Measurements from ENCODE around the gene CYCS.

The CYCS gene

GRCh38 chr7:25143763-25144162 lies 18.7 kb upstream of the CYCS start:
- no peak overlapping the region for H3K4me3 ChIP-seq (ENCODE audit: control insufficient read depth, low read depth, low read length)
- TF ChIP-seq CTCF (conservative IDR thresholded peaks at IDR 0.05; ENCODE audit: control insufficient read depth, insufficient read depth, low read depth, low read length) = no peak
- DNase-seq (ENCODE audit: low read depth) = no peak

GRCh38 chr7:25139536-25139935 lies 14.5 kb upstream of the CYCS start:
- H3K4me3 ChIP-seq (ENCODE audit: control insufficient read depth, low read depth, low read length) = no peak overlapping the region
- no peak for TF ChIP-seq CTCF (conservative IDR thresholded peaks at IDR 0.05; ENCODE audit: control insufficient read depth, insufficient read depth, low read depth, low read length)
- DNase-seq (ENCODE audit: low read depth) = no peak

GRCh38 chr7:25134358-25135010 lies 9.4 kb upstream of the CYCS start:
- TF ChIP-seq CTCF (conservative IDR thresholded peaks at IDR 0.05; ENCODE audit: control insufficient read depth, insufficient read depth, low read depth, low read length) = no peak
- H3K4me3 ChIP-seq (ENCODE audit: control insufficient read depth, low read depth, low read length) = no peak overlapping the region
- DNase-seq (ENCODE audit: low read depth) = no peak

- no peak for DNase-seq (ENCODE audit: low read depth)
- TF ChIP-seq CTCF (conservative IDR thresholded peaks at IDR 0.05; ENCODE audit: control insufficient read depth, insufficient read depth, low read depth, low read length) = no peak
- H3K4me3 ChIP-seq (ENCODE audit: control insufficient read depth, low read depth, low read length) = no peak overlapping the region
Observed at GRCh38 chr7:25132430-25132829, 7.4 kb upstream of the CYCS start.

GRCh38 chr7:25126751-25127150 lies 1.7 kb upstream of the CYCS start:
- TF ChIP-seq CTCF (conservative IDR thresholded peaks at IDR 0.05; ENCODE audit: control insufficient read depth, insufficient read depth, low read depth, low read length) = no peak
- DNase-seq (ENCODE audit: low read depth) = no peak
- no peak overlapping the region for H3K4me3 ChIP-seq (ENCODE audit: control insufficient read depth, low read depth, low read length)

GRCh38 chr7:25124465-25125136 lies 459 bp downstream of the CYCS start:
- peak overlapping the region; percentile 100 for H3K4me3 ChIP-seq (ENCODE audit: control insufficient read depth, low read depth, low read length)
- no peak for DNase-seq (ENCODE audit: low read depth)
- no peak for TF ChIP-seq CTCF (conservative IDR thresholded peaks at IDR 0.05; ENCODE audit: control insufficient read depth, insufficient read depth, low read depth, low read length)
